Spleen (tissue), 11 donors: Measurements from ENCODE around the gene PLPP1. TPM values are rescaled to one million over a fixed set of nuclear protein-coding genes. Genes with fewer than 3 reads are reported as not detected.
"Not testable (repeated sequence)": the region's sequence is repeated elsewhere in the genome, so short reads cannot be mapped to it uniquely, and the experiment has no call there.

Experiments
- DNase-seq: peaks from one replicate; pipeline ENCODE4 v3.0.0-alpha.2; 2020
- H3K27ac ChIP-seq, 8 donors: fragments of 200-600 bp; sonication (generic) in 7 of 8; 1 replicate in 4 of 8; 2 replicates in 4 of 8; pipeline versions ENCODE4 v1.5.0 to v1.8.0; 2016 to 2021; ENCODE audit warnings: inconsistent platforms in 4 of 8, mild to moderate bottlenecking in 4 of 8, moderate library complexity in 1 of 8
- H3K27me3 ChIP-seq, 7 donors: fragments of 200-600 bp; sonication (generic) in 6 of 7; replicated peaks in 1 of 7; 1 replicate in 4 of 7; 2 replicates in 3 of 7; pipeline versions ENCODE4 v1.5.0 to v1.8.0; 2016 to 2021; ENCODE audit warnings: inconsistent platforms in 3 of 7, mild to moderate bottlenecking in 1 of 7
- H3K36me3 ChIP-seq, 6 donors: fragments of 200-600 bp; sonication (generic) in 5 of 6; 1 replicate in 4 of 6; 2 replicates in 2 of 6; pipeline versions ENCODE4 v1.5.0 to v1.8.0; 2016 to 2021; ENCODE audit warnings: inconsistent platforms in 2 of 6
- H3K4me1 ChIP-seq, 6 donors: fragments of 200-600 bp; sonication (generic) in 5 of 6; 1 replicate in 3 of 6; 2 replicates in 3 of 6; pipeline versions ENCODE4 v1.5.0 to v1.8.0; 2016 to 2021; ENCODE audit warnings: inconsistent platforms in 3 of 6
- H3K4me3 ChIP-seq, 8 donors: fragments of 200-600 bp; sonication (generic) in 7 of 8; 1 replicate in 4 of 8; 2 replicates in 4 of 8; pipeline versions ENCODE4 v1.5.0 to v1.8.0; 2016 to 2021; ENCODE audit warnings: inconsistent platforms in 4 of 8, mild to moderate bottlenecking in 4 of 8, moderate library complexity in 2 of 8
- H3K9me3 ChIP-seq, 8 donors: fragments of 200-600 bp; sonication (generic) in 7 of 8; 1 replicate in 4 of 8; 2 replicates in 4 of 8; pipeline versions ENCODE4 v1.5.0 to v1.8.0; 2016 to 2021; ENCODE audit warnings: inconsistent platforms in 4 of 8
- CTCF ChIP-seq, 11 experiments: fragments of 200-600 bp in 7 of 11; fragments of 450-650 bp in 4 of 11; sonication (generic) in 4 of 11; IDR thresholded peaks in 8 of 11; conservative IDR thresholded peaks in 3 of 11; 1 replicate in 7 of 11; 2 replicates in 4 of 11; pipeline versions ENCODE4 v1.4.0 to v1.8.0; 2016 to 2021; ENCODE audit warnings: antibody characterized with exemption in 11 of 11, inconsistent platforms in 4 of 11, mild to moderate bottlenecking in 1 of 11
- POLR2A ChIP-seq, 3 donors: fragments of 450-650 bp; IDR thresholded peaks; one replicate each; pipeline ENCODE4 v1.5.1; 2017; ENCODE audit warnings: antibody characterized with exemption in 3 of 3, mild to moderate bottlenecking in 1 of 3
- POLR2AphosphoS5 ChIP-seq, 3 donors: sonication (generic); formaldehyde crosslinking; IDR thresholded peaks; one replicate each; pipeline ENCODE4 v1.5.1; 2017; ENCODE audit warnings: antibody characterized with exemption in 3 of 3
- WGBS, 5 donors: extraction: QIAGEN DNeasy Blood & Tissue Kit in 3 of 5; methylation state at CpG; one replicate each; pipeline versions ENCODE4 v1.1.5 to v1.1.7; 2013 to 2018; 5-methylcytosine and 5-hydroxymethylcytosine counted together
- intact Hi-C: fragments of 100-400 bp; cut with DNase I; formaldehyde crosslinking; loops from one replicate; pipeline ENCODE4 v1.15.0; 2023; ENCODE audit warnings: low total_unique reads
- polyA plus RNA-seq, 3 donors: library from polyadenylated mRNA; stranded (reverse); fragments of 200-250 nt; gene quantifications; one replicate each; pipeline ENCODE4 v1.2.1, GENCODE V29; 2013
- total RNA-seq, 7 donors: library from RNA; depleted of rRNA in 3 of 7; stranded (reverse); fragments of >200 nt in 3 of 7; fragmentation: NEBNext Ultra II Directional in 4 of 7; extraction: Animal tissue kit (Norgen Biotek cat#: 25700) in 4 of 7; gene quantifications; one replicate each; pipeline versions ENCODE4 v1.1.0 to v1.2.1, GENCODE V29; 2016 to 2021
- donor health status: healthy with polysubstance abuse.
- donor health status: DM: no; HTN: no; CAD: no; lungs with moderate emphysema.
- donor health status: DM: no; HTN: no; CAD: no.
- donor health status: Bipolar disorder and iron deficiency.
- donor health status: healthy.
- donor health status: DM: no; HTN: no; CAD: no.
- donor health status: DM: yes; HTN: yes; CAD: no.

The PLPP1 gene
- total and polyA plus RNA-seq, 10 donors, result 17.0 to 95.5 (median 39.2) TPM

GRCh38 chr5:55509097-55509496 lies 25.7 kb downstream of the PLPP1 start:
- intact Hi-C loops, result no loop called here
- WGBS, 5 donors, result 82 to 97% (median 93%) methylated on average over 1 of the region's 1 CpG
- no peak for TF ChIP-seq CTCF (IDR thresholded peaks at IDR 0.05 in 8 of 11, conservative IDR thresholded peaks at IDR 0.05 in 3 of 11)
- no peak for TF ChIP-seq POLR2AphosphoS5 (IDR thresholded peaks at IDR 0.05)
- TF ChIP-seq POLR2A (IDR thresholded peaks at IDR 0.05), result no peak
- Histone ChIP-seq H3K27ac (no peak overlapping the region), H3K36me3 (no peaks in the 10 kb centered on the region), H3K27me3 (no peaks in the 10 kb centered on the region), H3K9me3 (no peaks in the 10 kb centered on the region), H3K4me3 (no peak overlapping the region), H3K4me1 (peaks cover 0 to 12% (median 0%) of the 10 kb centered on the region in 6 donors)
- DNase-seq, result no peak

GRCh38 chr5:55507574-55507973 lies 27.2 kb downstream of the PLPP1 start:
- Histone ChIP-seq H3K4me3 (no peak overlapping the region), H3K27me3 (no peaks in the 10 kb centered on the region), H3K27ac (no peak overlapping the region), H3K4me1 (peaks cover 0 to 14% (median 8%) of the 10 kb centered on the region in 6 donors), H3K36me3 (no peaks in the 10 kb centered on the region), H3K9me3 (no peaks in the 10 kb centered on the region)
- WGBS, 5 donors, result 81 to 95% (median 88%) methylated on average over 2 of the region's 2 CpGs
- TF ChIP-seq POLR2AphosphoS5 (IDR thresholded peaks at IDR 0.05), result no peak
- no peak for TF ChIP-seq POLR2A (IDR thresholded peaks at IDR 0.05)
- TF ChIP-seq CTCF (IDR thresholded peaks at IDR 0.05 in 8 of 11, conservative IDR thresholded peaks at IDR 0.05 in 3 of 11), result no peak
- no peak for DNase-seq
- intact Hi-C loops, result no loop called here

DNA sequence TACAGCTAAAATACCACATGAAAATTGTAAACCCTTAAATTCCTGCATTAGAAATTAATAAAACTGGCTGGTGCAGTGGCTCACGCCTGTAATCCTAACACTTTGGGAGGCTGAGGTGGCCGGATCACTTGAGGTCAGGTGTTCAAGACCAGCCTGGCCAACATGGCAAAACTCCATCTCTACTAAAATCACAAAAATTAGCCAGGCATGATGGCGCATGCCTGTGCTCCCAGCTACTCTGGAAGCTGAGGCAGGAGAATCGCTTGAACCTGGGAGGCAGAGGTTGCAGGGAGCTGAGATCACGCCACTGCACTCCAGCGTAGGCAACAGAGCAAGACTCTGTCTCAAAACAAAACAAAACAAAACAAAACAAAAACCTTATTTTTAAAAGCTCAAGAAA lies 29.1 kb downstream of the PLPP1 start:
- H3K27me3 ChIP-seq, H3K27ac ChIP-seq, H3K4me3 ChIP-seq, H3K9me3 ChIP-seq, DNase-seq, intact Hi-C loops, H3K36me3 ChIP-seq: not testable (repeated sequence)
- 93 to 95% (median 94%) methylated on average over 6 of the region's 6 CpGs for whole genome bisulfite sequencing, 5 donors
- peaks cover 0 to 17% (median 10%) of the 10 kb centered on the region in 6 donors for H3K4me1 ChIP-seq

- H3K4me1 ChIP-seq, result peaks cover 0 to 17% (median 8%) of the 10 kb centered on the region in 6 donors
- intact Hi-C loops, result not testable (repeated sequence)
- 95 to 98% (median 96%) methylated on average over 7 of the region's 7 CpGs for WGBS, 5 donors
These were observed 30.8 kb downstream of the PLPP1 start for GRCh38 chr5:55503917-55504316.

DNA sequence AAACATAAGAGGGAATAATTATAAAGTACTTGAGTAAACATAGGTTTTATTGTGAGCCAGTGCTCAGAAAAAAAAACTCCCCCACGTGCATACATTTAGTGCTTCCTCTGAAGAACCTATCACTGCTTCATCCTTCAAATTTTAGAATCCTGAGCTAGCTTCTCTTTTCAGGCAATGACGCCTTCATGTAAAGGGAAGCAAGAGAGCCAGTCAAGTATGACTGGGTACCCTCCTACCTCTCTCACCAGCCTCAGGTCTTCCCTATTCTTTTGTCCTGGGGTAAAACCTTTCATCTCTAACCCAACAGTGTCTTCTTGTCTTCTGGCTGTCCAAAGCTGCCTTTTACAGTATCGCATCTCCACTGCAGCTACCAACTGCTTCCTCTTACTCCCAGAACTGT lies 32.0 kb downstream of the PLPP1 start:
- no peak overlapping the region for H3K4me3 ChIP-seq
- WGBS, 5 donors, result 70 to 79% (median 75%) methylated on average over 3 of the region's 3 CpGs
- H3K4me1 ChIP-seq, result peaks cover 0 to 17% (median 8%) of the 10 kb centered on the region in 6 donors
- no peaks in the 10 kb centered on the region for H3K36me3 ChIP-seq
- intact Hi-C loops, result no loop called here
- no peak for DNase-seq
- no peaks in the 10 kb centered on the region for H3K9me3 ChIP-seq
- TF ChIP-seq POLR2A (IDR thresholded peaks at IDR 0.05) (no peak), POLR2AphosphoS5 (IDR thresholded peaks at IDR 0.05) (no peak), CTCF (IDR thresholded peaks at IDR 0.05 in 8 of 11, conservative IDR thresholded peaks at IDR 0.05 in 3 of 11) (no peak)
- no peaks in the 10 kb centered on the region for H3K27me3 ChIP-seq
- H3K27ac ChIP-seq, result no peak overlapping the region

More at GRCh38 chr5:55503917-55504316, 30.8 kb downstream of the PLPP1 start:
- H3K27ac ChIP-seq, H3K9me3 ChIP-seq, H3K4me3 ChIP-seq, H3K36me3 ChIP-seq, DNase-seq, H3K27me3 ChIP-seq: not testable (repeated sequence)
